ENCODE measurements around the gene CREB3L2.

CREB3L2 gene

GRCh38 chr7:137999496-138000080 is 2.3 kb downstream of the CREB3L2 start:
- Histone ChIP-seq H3K9me3 (ENCODE audit: control insufficient read depth, insufficient read depth, low read length) (no peaks in the 10 kb centered on the region), H3K9ac (ENCODE audit: low read depth, low read length) (no peak overlapping the region), H3K36me3 (ENCODE audit: control insufficient read depth, insufficient read depth, low read length) (peaks cover 26% of the 10 kb centered on the region), H3K4me3 (ENCODE audit: low read depth, low read length) (peak overlapping the region; percentile 93), H3K4me1 (ENCODE audit: control insufficient read depth, insufficient read depth, low read length) (peaks cover 15% of the 10 kb centered on the region; the same call in 1 of the 2 replicates), H3K27ac (ENCODE audit: low read depth, low read length) (peak overlapping the region; percentile 64), H3K27me3 (ENCODE audit: control insufficient read depth, insufficient read depth, low read length) (no peaks in the 10 kb centered on the region)

GRCh38 chr7:137998250-137998649 is 3.6 kb downstream of the CREB3L2 start:
- no peaks in the 10 kb centered on the region for H3K9me3 ChIP-seq (ENCODE audit: control insufficient read depth, insufficient read depth, low read length)
- no peak overlapping the region for H3K4me3 ChIP-seq (ENCODE audit: low read depth, low read length)
- no peaks in the 10 kb centered on the region for H3K27me3 ChIP-seq (ENCODE audit: control insufficient read depth, insufficient read depth, low read length)
- no peak overlapping the region for H3K27ac ChIP-seq (ENCODE audit: low read depth, low read length)
- H3K9ac ChIP-seq (ENCODE audit: low read depth, low read length): no peak overlapping the region
- peaks cover 15% of the 10 kb centered on the region; the same call in 1 of the 2 replicates for H3K4me1 ChIP-seq (ENCODE audit: control insufficient read depth, insufficient read depth, low read length)
- peaks cover 26% of the 10 kb centered on the region for H3K36me3 ChIP-seq (ENCODE audit: control insufficient read depth, insufficient read depth, low read length)

GRCh38 chr7:137996871-137997270 is 5.0 kb downstream of the CREB3L2 start:
- Histone ChIP-seq H3K36me3 (ENCODE audit: control insufficient read depth, insufficient read depth, low read length) (peaks cover 28% of the 10 kb centered on the region), H3K4me3 (ENCODE audit: low read depth, low read length) (no peak overlapping the region), H3K4me1 (ENCODE audit: control insufficient read depth, insufficient read depth, low read length) (peaks cover 17% of the 10 kb centered on the region; the same call in 1 of the 2 replicates), H3K27me3 (ENCODE audit: control insufficient read depth, insufficient read depth, low read length) (no peaks in the 10 kb centered on the region), H3K27ac (ENCODE audit: low read depth, low read length) (no peak overlapping the region), H3K9me3 (ENCODE audit: control insufficient read depth, insufficient read depth, low read length) (no peaks in the 10 kb centered on the region), H3K9ac (ENCODE audit: low read depth, low read length) (no peak overlapping the region)

- Histone ChIP-seq H3K4me3 (ENCODE audit: low read depth, low read length) (no peak overlapping the region), H3K4me1 (ENCODE audit: control insufficient read depth, insufficient read depth, low read length) (peaks cover 17% of the 10 kb centered on the region; the same call in 1 of the 2 replicates), H3K27me3 (ENCODE audit: control insufficient read depth, insufficient read depth, low read length) (no peaks in the 10 kb centered on the region), H3K9ac (ENCODE audit: low read depth, low read length) (no peak overlapping the region), H3K9me3 (ENCODE audit: control insufficient read depth, insufficient read depth, low read length) (no peaks in the 10 kb centered on the region), H3K36me3 (ENCODE audit: control insufficient read depth, insufficient read depth, low read length) (peaks cover 28% of the 10 kb centered on the region), H3K27ac (ENCODE audit: low read depth, low read length) (no peak overlapping the region)
Measured at GRCh38 chr7:137996386-137996851, 5.5 kb downstream of the CREB3L2 start.

GRCh38 chr7:137994216-137994615 is 7.7 kb downstream of the CREB3L2 start:
- Histone ChIP-seq H3K4me3 (ENCODE audit: low read depth, low read length) (no peak overlapping the region), H3K9me3 (ENCODE audit: control insufficient read depth, insufficient read depth, low read length) (no peaks in the 10 kb centered on the region), H3K9ac (ENCODE audit: low read depth, low read length) (no peak overlapping the region), H3K36me3 (ENCODE audit: control insufficient read depth, insufficient read depth, low read length) (peaks cover 28% of the 10 kb centered on the region), H3K27me3 (ENCODE audit: control insufficient read depth, insufficient read depth, low read length) (no peaks in the 10 kb centered on the region), H3K27ac (ENCODE audit: low read depth, low read length) (peak overlapping the region; percentile 37), H3K4me1 (ENCODE audit: control insufficient read depth, insufficient read depth, low read length) (peaks cover 18% of the 10 kb centered on the region; the same call in 1 of the 2 replicates)

GRCh38 chr7:137993395-137993743 is 8.5 kb downstream of the CREB3L2 start:
- H3K4me1 ChIP-seq (ENCODE audit: control insufficient read depth, insufficient read depth, low read length): peaks cover 18% of the 10 kb centered on the region; the same call in 1 of the 2 replicates
- H3K9me3 ChIP-seq (ENCODE audit: control insufficient read depth, insufficient read depth, low read length): no peaks in the 10 kb centered on the region
- H3K4me3 ChIP-seq (ENCODE audit: low read depth, low read length): no peak overlapping the region
- peaks cover 20% of the 10 kb centered on the region for H3K36me3 ChIP-seq (ENCODE audit: control insufficient read depth, insufficient read depth, low read length)
- peak overlapping the region; percentile 37 for H3K27ac ChIP-seq (ENCODE audit: low read depth, low read length)
- H3K27me3 ChIP-seq (ENCODE audit: control insufficient read depth, insufficient read depth, low read length): no peaks in the 10 kb centered on the region
- H3K9ac ChIP-seq (ENCODE audit: low read depth, low read length): no peak overlapping the region

GRCh38 chr7:137992550-137993394 is 9.1 kb downstream of the CREB3L2 start:
- Histone ChIP-seq H3K9me3 (ENCODE audit: control insufficient read depth, insufficient read depth, low read length) (no peaks in the 10 kb centered on the region), H3K27ac (ENCODE audit: low read depth, low read length) (peak overlapping the region; percentile 2), H3K27me3 (ENCODE audit: control insufficient read depth, insufficient read depth, low read length) (no peaks in the 10 kb centered on the region), H3K4me3 (ENCODE audit: low read depth, low read length) (no peak overlapping the region), H3K36me3 (ENCODE audit: control insufficient read depth, insufficient read depth, low read length) (peaks cover 14% of the 10 kb centered on the region; the same call in 1 of the 2 replicates), H3K9ac (ENCODE audit: low read depth, low read length) (0 out of 2 replicates have a peak overlapping the region, but pooled peaks have one; percentile 25), H3K4me1 (ENCODE audit: control insufficient read depth, insufficient read depth, low read length) (peaks cover 18% of the 10 kb centered on the region; the same call in 1 of the 2 replicates)

GRCh38 chr7:137992104-137992549 is 9.8 kb downstream of the CREB3L2 start:
- Histone ChIP-seq H3K27me3 (ENCODE audit: control insufficient read depth, insufficient read depth, low read length) (no peaks in the 10 kb centered on the region), H3K27ac (ENCODE audit: low read depth, low read length) (no peak overlapping the region), H3K9me3 (ENCODE audit: control insufficient read depth, insufficient read depth, low read length) (no peaks in the 10 kb centered on the region), H3K9ac (ENCODE audit: low read depth, low read length) (0 out of 2 replicates have a peak overlapping the region, but pooled peaks have one; percentile 25), H3K4me3 (ENCODE audit: low read depth, low read length) (no peak overlapping the region), H3K36me3 (ENCODE audit: control insufficient read depth, insufficient read depth, low read length) (peaks cover 12% of the 10 kb centered on the region; the same call in 1 of the 2 replicates), H3K4me1 (ENCODE audit: control insufficient read depth, insufficient read depth, low read length) (peaks cover 18% of the 10 kb centered on the region; the same call in 1 of the 2 replicates)

- 0 out of 2 replicates have a peak, but pooled peaks cover 2% of the 10 kb centered on the region for H3K36me3 ChIP-seq (ENCODE audit: control insufficient read depth, insufficient read depth, low read length)
- H3K4me1 ChIP-seq (ENCODE audit: control insufficient read depth, insufficient read depth, low read length): peaks cover 22% of the 10 kb centered on the region; the same call in 1 of the 2 replicates
- H3K27ac ChIP-seq (ENCODE audit: low read depth, low read length): no peak overlapping the region
- no peak overlapping the region for H3K9ac ChIP-seq (ENCODE audit: low read depth, low read length)
- no peak overlapping the region for H3K4me3 ChIP-seq (ENCODE audit: low read depth, low read length)
- no peaks in the 10 kb centered on the region for H3K27me3 ChIP-seq (ENCODE audit: control insufficient read depth, insufficient read depth, low read length)
- no peaks in the 10 kb centered on the region for H3K9me3 ChIP-seq (ENCODE audit: control insufficient read depth, insufficient read depth, low read length)
Measured at GRCh38 chr7:137990251-137990941, 11.5 kb downstream of the CREB3L2 start.

- peaks cover 22% of the 10 kb centered on the region; the same call in 1 of the 2 replicates for H3K4me1 ChIP-seq (ENCODE audit: control insufficient read depth, insufficient read depth, low read length)
- H3K9ac ChIP-seq (ENCODE audit: low read depth, low read length): no peak overlapping the region
- no peaks in the 10 kb centered on the region for H3K9me3 ChIP-seq (ENCODE audit: control insufficient read depth, insufficient read depth, low read length)
- H3K36me3 ChIP-seq (ENCODE audit: control insufficient read depth, insufficient read depth, low read length): 0 out of 2 replicates have a peak, but pooled peaks cover 2% of the 10 kb centered on the region
- H3K4me3 ChIP-seq (ENCODE audit: low read depth, low read length): no peak overlapping the region
- H3K27me3 ChIP-seq (ENCODE audit: control insufficient read depth, insufficient read depth, low read length): no peaks in the 10 kb centered on the region
- H3K27ac ChIP-seq (ENCODE audit: low read depth, low read length): no peak overlapping the region
Measured at GRCh38 chr7:137989590-137989989, 12.3 kb downstream of the CREB3L2 start.

Measured in HUES48 (cell line).